Naive thymus-derived CD8-positive, alpha-beta T cell (primary cell): Measurements from ENCODE around the gene IRAK2. TPM values are rescaled to one million over a fixed set of nuclear protein-coding genes. Genes with fewer than 3 reads are reported as not detected.

ENCODE experiments used
- ATAC-seq, 2 donors: fragments of 150-1000 bp; cut with Tn5 transposase in 1 of 2; sonication (Bioruptor Pico), chemical (Tn5 transposase) in 1 of 2; 1 replicate in 1 of 2; 2 replicates in 1 of 2; pipeline ENCODE4 v1.10.0; 2021; ENCODE audit warnings: mild to moderate bottlenecking in 2 of 2, moderate library complexity in 2 of 2
- POLR2A ChIA-PET: fragments of 350-600 bp; sonication (Branson Sonifier 250); formaldehyde crosslinking; loops from one replicate; lab custom pipeline; 2021; ENCODE audit warnings: antibody characterized with exemption; lab: Charles Lee
- DNase-seq, 10 donors: peaks; one replicate each; pipeline versions ENCODE4 v3.0.0 to v3.0.0-alpha.2; 2020 to 2022
- H3K27ac Mint-ChIP-seq, 10 donors: one replicate each; pipeline ENCODE4 v1.8.0; 2020 to 2022; ENCODE audit warnings: mild to moderate bottlenecking in 10 of 10, mixed read lengths in 10 of 10, moderate library complexity in 4 of 10, inconsistent platforms in 1 of 10
- H3K27me3 Mint-ChIP-seq, 5 donors: one replicate each; pipeline ENCODE4 v1.8.0; 2021 to 2022; ENCODE audit warnings: mixed read lengths in 5 of 5
- H3K36me3 Mint-ChIP-seq, 3 donors: one replicate each; pipeline ENCODE4 v1.8.0; 2020 to 2022; ENCODE audit warnings: mixed read lengths in 3 of 3, mild to moderate bottlenecking in 2 of 3, inconsistent platforms in 1 of 3
- H3K4me1 Mint-ChIP-seq, 4 donors: one replicate each; pipeline ENCODE4 v1.8.0; 2021 to 2022; ENCODE audit warnings: mixed read lengths in 4 of 4
- H3K4me3 Mint-ChIP-seq, 10 donors: one replicate each; pipeline ENCODE4 v1.8.0; 2020 to 2022; ENCODE audit warnings: mild to moderate bottlenecking in 10 of 10, mixed read lengths in 10 of 10, moderate library complexity in 6 of 10, inconsistent platforms in 1 of 10
- H3K9me3 Mint-ChIP-seq, 9 donors: one replicate each; pipeline ENCODE4 v1.8.0; 2020 to 2022; ENCODE audit warnings: mixed read lengths in 9 of 9, mild to moderate bottlenecking in 3 of 9, inconsistent platforms in 1 of 9, moderate library complexity in 1 of 9
- polyA plus RNA-seq, 3 donors: library from polyadenylated mRNA; unstranded; fragments of 300-500 nt; fragmentation: Illumina TruSeq; gene quantifications; one replicate each; pipeline ENCODE4 v1.2.3, GENCODE V29; 2021
- total RNA-seq, 8 experiments: library from RNA in 2 of 8; stranded (reverse) in 2 of 8; gene quantifications; one replicate each; pipeline ENCODE4 v1.2.3 and lab custom pipeline; 2021 to 2026

Gene IRAK2
- total and polyA plus RNA-seq, 5 experiments from 2014 or later, result 2.9 to 6.0 (median 4.4) TPM

DNA sequence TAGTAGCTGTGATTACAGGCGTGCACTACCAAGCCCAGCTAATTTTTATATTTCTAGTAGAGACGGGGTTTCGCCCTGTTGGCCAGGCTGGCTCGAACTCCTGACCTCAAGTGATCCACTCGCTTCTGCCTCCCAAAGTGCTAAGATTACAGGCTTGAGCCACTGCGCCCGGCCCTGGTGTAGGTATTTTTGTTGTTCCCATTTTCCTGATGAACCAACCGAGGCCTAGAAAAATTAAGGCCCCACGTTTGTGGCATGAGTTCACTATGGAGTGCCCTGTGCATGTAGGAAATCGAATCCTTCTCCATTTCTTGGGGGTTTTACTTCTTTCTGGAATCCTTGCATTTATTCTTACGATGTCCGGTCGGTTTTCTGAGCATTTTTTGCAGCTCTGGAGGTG is 69.3 kb downstream of the IRAK2 start:
- Mint-ChIP-seq H3K27me3 (no peaks in the 10 kb centered on the region), H3K4me3 (no peak overlapping the region), H3K4me1 (peaks cover 10 to 25% (median 18%) of the 10 kb centered on the region in 4 donors), H3K27ac (no peak overlapping the region), H3K9me3 (no peaks in the 10 kb centered on the region), H3K36me3 (peaks cover 6 to 25% (median 6%) of the 10 kb centered on the region in 3 donors)
- POLR2A ChIA-PET, result interaction anchor here (0.5 to 1.1 kb wide), 2 partner anchors 14 to 24 kb away, joined by 3 to 5 read pairs; partner anchors contain the start of gene TATDN2
- ATAC-seq (no peak), DNase-seq (no peak)

DNA sequence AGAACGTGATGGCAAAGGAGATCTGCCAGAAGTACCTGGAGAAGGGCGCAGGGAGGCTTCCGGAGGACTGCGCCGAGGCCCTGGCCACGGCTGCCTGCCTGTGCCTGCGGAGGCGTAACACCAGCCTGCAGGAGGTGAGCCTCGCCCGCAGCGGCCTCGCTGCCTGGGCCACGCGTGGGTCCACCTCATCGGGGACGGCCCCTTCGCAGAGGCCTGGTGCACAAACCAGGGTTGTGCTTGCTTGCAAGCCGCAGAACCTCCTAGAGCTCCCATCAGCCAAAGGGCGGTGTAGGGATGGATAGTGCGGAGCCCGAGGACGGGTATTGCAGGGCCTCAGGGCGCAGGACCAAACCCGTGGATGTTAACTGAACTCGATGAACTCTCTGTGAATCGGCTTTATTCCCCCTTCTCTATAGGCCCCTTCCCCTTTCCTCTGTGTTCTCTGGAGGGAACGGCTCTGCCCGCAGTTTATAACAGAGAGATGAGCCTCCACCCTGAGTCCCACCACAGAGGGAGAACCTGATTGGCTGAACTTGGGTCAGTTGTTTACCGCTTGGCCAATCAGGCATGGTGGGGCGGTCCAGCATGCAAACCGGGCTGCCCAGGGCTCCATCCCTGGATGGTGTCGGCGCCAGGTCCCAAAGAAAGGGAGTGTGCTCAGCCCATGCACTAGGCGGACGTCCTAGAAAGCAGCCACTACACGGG is 70.0 kb downstream of the IRAK2 start:
- Mint-ChIP-seq H3K27me3 (no peaks in the 10 kb centered on the region), H3K4me3 (no peak overlapping the region), H3K36me3 (peaks cover 6 to 30% (median 6%) of the 10 kb centered on the region in 3 donors), H3K27ac (no peak overlapping the region), H3K9me3 (no peaks in the 10 kb centered on the region), H3K4me1 (peaks cover 12 to 25% (median 22%) of the 10 kb centered on the region in 4 donors)
- POLR2A ChIA-PET, result interaction anchor here (0.5 to 1.1 kb wide), 2 partner anchors 13 to 23 kb away, joined by 3 to 5 read pairs; partner anchors contain the start of gene TATDN2
- no peak for ATAC-seq
- no peak for DNase-seq

GRCh38 chr3:10235551-10235950 is 70.8 kb downstream of the IRAK2 start:
- Mint-ChIP-seq H3K27me3 (no peaks in the 10 kb centered on the region), H3K4me3 (no peak overlapping the region), H3K27ac (peak overlapping the region in 1 of 10 donors; percentile 59), H3K4me1 (peaks cover 12 to 27% (median 23%) of the 10 kb centered on the region in 4 donors), H3K36me3 (peaks cover 6 to 31% (median 6%) of the 10 kb centered on the region in 3 donors), H3K9me3 (no peaks in the 10 kb centered on the region)
- ATAC-seq, result no peak
- POLR2A ChIA-PET, result no interaction called here
- DNase-seq, result no peak

GRCh38 chr3:10238345-10239183 is 73.8 kb downstream of the IRAK2 start:
- POLR2A ChIA-PET, result interaction anchor here (0.5 to 1.4 kb wide), 2 partner anchors 10 to 25 kb away, joined by 3 to 5 read pairs; partner anchors contain the start of gene TATDN2
- peak overlapping the region in 7 of 10 donors; percentile 10 to 57 (median 45) for H3K4me3 Mint-ChIP-seq
- H3K4me1 Mint-ChIP-seq, result peaks cover 24 to 54% (median 42%) of the 10 kb centered on the region in 4 donors
- DNase-seq (peak in 1 of 10 donors; percentile 25), ATAC-seq (peak; percentile 21 to 28)
- H3K27ac Mint-ChIP-seq, result peak overlapping the region; percentile 69 to 91 (median 86)
- peaks cover 0 to 26% (median 6%) of the 10 kb centered on the region in 3 donors for H3K36me3 Mint-ChIP-seq
- H3K27me3 Mint-ChIP-seq, result no peaks in the 10 kb centered on the region
- H3K9me3 Mint-ChIP-seq, result no peaks in the 10 kb centered on the region

GRCh38 chr3:10240799-10241198 is 76.1 kb downstream of the IRAK2 start:
- DNase-seq (no peak), ATAC-seq (no peak)
- POLR2A ChIA-PET, result interaction anchor here (2.4 kb wide), 1 partner anchor 15 kb away, joined by 8 read pairs; no protein-coding TSS in a partner anchor
- Mint-ChIP-seq H3K9me3 (peaks cover 0 to 16% (median 6%) of the 10 kb centered on the region in 9 donors), H3K27ac (peak overlapping the region in 8 of 10 donors; percentile 15 to 69 (median 33)), H3K4me3 (peak overlapping the region in 2 of 10 donors; percentile 7 to 16), H3K4me1 (peaks cover 24 to 58% (median 42%) of the 10 kb centered on the region in 4 donors), H3K36me3 (peaks cover 3 to 13% (median 13%) of the 10 kb centered on the region in 3 donors), H3K27me3 (no peaks in the 10 kb centered on the region)

DNA sequence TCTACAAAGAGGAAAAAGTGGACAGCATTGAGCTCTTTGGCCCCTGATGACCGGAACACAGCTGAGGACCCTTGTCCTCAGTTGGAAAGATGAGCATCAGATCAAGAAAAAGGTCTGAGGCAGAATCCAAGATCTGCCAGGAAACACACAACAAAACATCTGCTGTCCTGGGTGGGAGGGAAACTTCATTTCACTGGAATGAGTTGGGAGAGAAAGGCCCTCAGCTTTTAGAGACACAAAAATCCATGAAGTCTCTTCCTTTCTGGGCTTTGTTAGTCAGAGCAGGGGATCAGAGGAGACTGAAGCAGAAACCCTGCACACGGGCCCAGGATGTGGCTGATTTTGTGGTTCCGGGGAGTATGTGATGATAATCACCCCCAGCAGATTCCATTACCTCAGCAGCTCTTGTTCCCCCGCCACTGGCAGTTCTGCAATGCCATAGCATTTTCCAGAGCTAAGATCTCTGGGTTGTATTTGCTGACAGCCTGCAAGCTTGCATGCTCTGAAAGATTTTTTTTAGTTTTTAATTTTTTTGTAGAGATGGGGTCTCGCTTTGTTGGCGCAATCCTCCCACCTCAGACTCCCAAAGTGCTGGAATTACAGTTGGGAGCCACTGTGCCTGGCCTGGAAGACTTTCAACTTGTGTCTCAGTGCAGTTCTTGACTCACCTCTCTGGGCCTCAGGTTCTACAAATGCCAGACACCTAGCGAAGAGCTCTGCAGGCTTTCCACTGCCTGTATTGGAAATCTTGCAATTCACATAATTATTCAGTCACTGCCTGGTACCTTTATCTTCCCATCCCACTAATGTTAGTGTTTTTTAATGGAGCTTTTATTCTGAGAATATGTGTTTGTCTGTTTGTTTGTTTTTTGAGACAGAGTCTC is 77.7 kb downstream of the IRAK2 start:
- POLR2A ChIA-PET, result interaction anchor here (0.6 to 2.4 kb wide), 11 partner anchors 9 to 291 kb away, joined by 3 to 8 read pairs (median 5); partner anchors contain the start of gene VHL
- peak; percentile 95 to 100 for ATAC-seq
- Mint-ChIP-seq H3K4me3 (peak overlapping the region; percentile 66 to 86 (median 74)), H3K27me3 (no peaks in the 10 kb centered on the region), H3K9me3 (peaks cover 0 to 22% (median 6%) of the 10 kb centered on the region in 9 donors), H3K36me3 (peaks cover 3 to 15% (median 10%) of the 10 kb centered on the region in 3 donors), H3K27ac (peak overlapping the region; percentile 84 to 95 (median 92)), H3K4me1 (peaks cover 24 to 58% (median 44%) of the 10 kb centered on the region in 4 donors)
- peak; percentile 46 to 89 (median 70) for DNase-seq

DNA sequence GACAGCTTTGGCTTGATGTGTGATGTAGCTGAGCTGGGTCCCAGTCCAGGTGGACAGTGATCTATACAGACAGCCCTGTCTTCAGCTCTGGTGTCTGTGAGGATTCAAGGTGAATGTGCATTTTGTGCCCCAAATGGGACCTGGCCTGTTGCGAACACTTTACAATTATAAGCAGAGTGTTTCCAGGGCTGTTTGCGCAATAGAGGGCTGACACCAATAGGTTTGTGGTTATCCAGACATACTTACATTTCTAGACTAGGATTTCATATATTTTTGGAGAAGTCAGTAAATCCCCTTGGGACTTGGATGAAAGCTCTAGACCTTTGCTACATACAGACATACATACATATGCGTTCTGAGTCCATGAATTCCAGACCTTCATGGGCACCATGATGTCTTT is 79.3 kb downstream of the IRAK2 start:
- Mint-ChIP-seq H3K27me3 (no peaks in the 10 kb centered on the region), H3K27ac (peak overlapping the region in 3 of 10 donors; percentile 71 to 87 (median 71)), H3K4me3 (no peak overlapping the region), H3K36me3 (peaks cover 3 to 16% (median 6%) of the 10 kb centered on the region in 3 donors), H3K4me1 (peaks cover 21 to 52% (median 41%) of the 10 kb centered on the region in 4 donors), H3K9me3 (peaks cover 0 to 22% (median 6%) of the 10 kb centered on the region in 9 donors)
- DNase-seq, result no peak
- POLR2A ChIA-PET, result no interaction called here
- no peak for ATAC-seq

- H3K27ac Mint-ChIP-seq, result peak overlapping the region in 2 of 10 donors; percentile 31 to 63
- H3K4me1 Mint-ChIP-seq, result peaks cover 26 to 55% (median 47%) of the 10 kb centered on the region in 4 donors
- peaks cover 3 to 16% (median 7%) of the 10 kb centered on the region in 3 donors for H3K36me3 Mint-ChIP-seq
- POLR2A ChIA-PET, result interaction anchor here (0.6 kb wide), 1 partner anchor 80 kb away, joined by 4 read pairs; no protein-coding TSS in a partner anchor
- H3K9me3 Mint-ChIP-seq, result peaks cover 0 to 22% (median 6%) of the 10 kb centered on the region in 9 donors
- no peak for ATAC-seq
- no peaks in the 10 kb centered on the region for H3K27me3 Mint-ChIP-seq
- peak overlapping the region in 1 of 10 donors; percentile 7 for H3K4me3 Mint-ChIP-seq
- no peak for DNase-seq
Measured at GRCh38 chr3:10245081-10245712, 80.5 kb downstream of the IRAK2 start.

- Mint-ChIP-seq H3K4me3 (peak overlapping the region; percentile 78 to 100 (median 89)), H3K27ac (peak overlapping the region; percentile 88 to 97 (median 94)), H3K36me3 (peaks cover 3 to 28% (median 25%) of the 10 kb centered on the region in 3 donors), H3K4me1 (peaks cover 30 to 56% (median 49%) of the 10 kb centered on the region in 4 donors), H3K27me3 (no peaks in the 10 kb centered on the region), H3K9me3 (peaks cover 0 to 22% (median 6%) of the 10 kb centered on the region in 9 donors)
- ATAC-seq (no peak), DNase-seq (no peak)
- POLR2A ChIA-PET, result interaction anchor here (0.6 to 5.6 kb wide), 26 partner anchors 9 to 851 kb away, joined by 3 to 42 read pairs (median 6); partner anchors contain the start of genes BRPF1, CRELD1, EMC3 and SEC13
Measured at GRCh38 chr3:10247679-10248183, 83.0 kb downstream of the IRAK2 start.

GRCh38 chr3:10248184-10248983 is 83.7 kb downstream of the IRAK2 start, which contains the start of gene TATDN2:
TSS of gene TATDN2 (plus strand) at chr3:10248459. CDS start at chr3:10249201, 742 bp downstream.
- Mint-ChIP-seq H3K27ac (peak within 1 kb of the TSS; percentile 93 to 98 (median 96)), H3K9me3 (peaks cover 0 to 22% (median 6%) of the 10 kb centered on the region in 9 donors), H3K4me3 (peak within 1 kb of the TSS; percentile 95 to 100 (median 98)), H3K36me3 (peaks cover 3 to 34% (median 28%) of the 10 kb centered on the region in 3 donors), H3K4me1 (peaks cover 29 to 56% (median 48%) of the 10 kb centered on the region in 4 donors), H3K27me3 (no peaks in the 10 kb centered on the region)
- ATAC-seq, result peak; percentile 91 to 93
- DNase-seq, result peak; percentile 82 to 96 (median 88)
- POLR2A ChIA-PET, result interaction anchor here (0.6 to 5.6 kb wide), 24 partner anchors 9 to 851 kb away, joined by 3 to 42 read pairs (median 6); partner anchors contain the start of genes BRPF1, CRELD1, EMC3 and SEC13
